ENCODE data around the gene ZNF462.

ZNF462 gene, protein sequence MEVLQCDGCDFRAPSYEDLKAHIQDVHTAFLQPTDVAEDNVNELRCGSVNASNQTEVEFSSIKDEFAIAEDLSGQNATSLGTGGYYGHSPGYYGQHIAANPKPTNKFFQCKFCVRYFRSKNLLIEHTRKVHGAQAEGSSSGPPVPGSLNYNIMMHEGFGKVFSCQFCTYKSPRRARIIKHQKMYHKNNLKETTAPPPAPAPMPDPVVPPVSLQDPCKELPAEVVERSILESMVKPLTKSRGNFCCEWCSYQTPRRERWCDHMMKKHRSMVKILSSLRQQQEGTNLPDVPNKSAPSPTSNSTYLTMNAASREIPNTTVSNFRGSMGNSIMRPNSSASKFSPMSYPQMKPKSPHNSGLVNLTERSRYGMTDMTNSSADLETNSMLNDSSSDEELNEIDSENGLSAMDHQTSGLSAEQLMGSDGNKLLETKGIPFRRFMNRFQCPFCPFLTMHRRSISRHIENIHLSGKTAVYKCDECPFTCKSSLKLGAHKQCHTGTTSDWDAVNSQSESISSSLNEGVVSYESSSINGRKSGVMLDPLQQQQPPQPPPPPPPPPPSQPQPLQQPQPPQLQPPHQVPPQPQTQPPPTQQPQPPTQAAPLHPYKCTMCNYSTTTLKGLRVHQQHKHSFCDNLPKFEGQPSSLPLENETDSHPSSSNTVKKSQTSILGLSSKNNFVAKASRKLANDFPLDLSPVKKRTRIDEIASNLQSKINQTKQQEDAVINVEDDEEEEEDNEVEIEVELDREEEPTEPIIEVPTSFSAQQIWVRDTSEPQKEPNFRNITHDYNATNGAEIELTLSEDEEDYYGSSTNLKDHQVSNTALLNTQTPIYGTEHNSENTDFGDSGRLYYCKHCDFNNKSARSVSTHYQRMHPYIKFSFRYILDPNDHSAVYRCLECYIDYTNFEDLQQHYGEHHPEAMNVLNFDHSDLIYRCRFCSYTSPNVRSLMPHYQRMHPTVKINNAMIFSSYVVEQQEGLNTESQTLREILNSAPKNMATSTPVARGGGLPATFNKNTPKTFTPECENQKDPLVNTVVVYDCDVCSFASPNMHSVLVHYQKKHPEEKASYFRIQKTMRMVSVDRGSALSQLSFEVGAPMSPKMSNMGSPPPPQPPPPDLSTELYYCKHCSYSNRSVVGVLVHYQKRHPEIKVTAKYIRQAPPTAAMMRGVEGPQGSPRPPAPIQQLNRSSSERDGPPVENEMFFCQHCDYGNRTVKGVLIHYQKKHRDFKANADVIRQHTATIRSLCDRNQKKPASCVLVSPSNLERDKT (N-terminal part only)

DNA sequence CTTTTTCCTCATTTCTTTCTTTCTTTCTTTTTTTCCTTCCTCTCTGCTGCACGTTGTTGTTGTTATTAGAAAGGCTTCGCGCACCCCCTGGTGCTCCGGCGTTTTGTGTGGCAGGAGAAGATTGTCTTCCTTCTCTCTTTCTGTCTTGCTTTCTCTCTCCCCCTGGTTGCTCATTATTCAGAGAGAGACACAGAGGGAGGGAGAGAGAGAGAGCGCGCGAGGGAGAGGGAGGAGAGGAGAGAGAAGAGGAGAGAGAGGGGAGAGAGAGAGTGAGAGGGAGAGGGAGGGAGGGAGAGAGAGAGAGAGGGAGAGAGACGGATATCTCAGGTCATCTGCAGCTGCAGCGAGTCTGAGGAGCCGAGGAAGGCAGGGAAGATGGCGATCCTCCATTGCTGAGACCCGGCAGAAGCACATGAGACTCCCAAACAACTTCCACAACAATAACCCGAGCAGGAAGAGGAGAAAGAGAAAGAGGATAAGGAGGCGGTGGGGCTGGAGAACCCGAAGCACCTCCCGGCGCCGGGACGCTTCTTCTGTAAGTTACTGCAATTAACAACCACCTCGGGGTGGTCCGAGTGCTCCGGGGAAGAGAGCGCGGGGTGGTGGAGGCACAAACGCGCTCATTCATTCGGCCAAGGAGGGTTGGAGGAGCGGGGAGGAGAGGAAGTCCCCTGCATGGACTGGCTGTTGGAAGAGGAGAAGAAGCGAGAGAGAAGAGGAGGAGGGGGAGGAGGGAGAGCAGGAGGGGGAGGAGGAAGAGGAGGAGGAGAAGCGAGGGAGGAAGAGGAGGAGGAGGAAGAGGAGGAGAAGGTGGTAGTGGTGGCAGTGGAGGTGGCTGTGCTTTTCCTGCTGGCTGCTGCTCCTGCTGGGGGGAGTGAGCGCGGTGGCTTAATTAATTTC lies at the start of gene ZNF462:
TSS of gene ZNF462 (plus strand) at position 346 of the 900 bp plus-strand sequence. CDS start 60,218 bp downstream, outside the sequence.
- H3K9me3 ChIP-seq (ENCODE audit: low read length): peaks cover 3% of the 10 kb centered on the region
- peaks cover 12% of the 10 kb centered on the region for H3K36me3 ChIP-seq (ENCODE audit: insufficient read depth, low read length)
- no peaks in the 10 kb centered on the region for H3K27me3 ChIP-seq (ENCODE audit: insufficient read depth, low read length)
- peak within 1 kb of the TSS; percentile 96 for H3K4me3 ChIP-seq (ENCODE audit: low read length)
- H3K4me1 ChIP-seq (ENCODE audit: insufficient read depth, low read length): peaks cover 20% of the 10 kb centered on the region
- H2AFZ ChIP-seq (ENCODE audit: low read depth, low read length): peak within 1 kb of the TSS; percentile 50

DNA sequence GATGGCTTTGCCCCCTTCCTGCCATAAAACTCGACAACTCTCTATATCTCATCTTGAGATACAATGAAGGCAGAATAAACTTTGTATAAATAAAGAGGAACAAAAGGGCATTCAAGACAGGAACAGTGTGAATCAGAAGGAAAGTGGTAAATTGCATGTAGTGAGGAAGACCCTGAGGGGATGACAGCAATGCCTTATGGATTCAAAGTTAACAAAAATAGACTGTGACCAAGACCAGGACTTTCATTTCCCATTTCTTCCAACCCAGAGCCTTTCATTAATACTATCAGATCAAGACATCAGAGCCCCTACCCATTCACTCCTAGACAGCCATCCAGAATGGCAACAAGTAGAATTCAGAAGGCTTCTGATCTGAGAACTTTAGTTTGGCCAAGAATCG lies 46.4 kb upstream of the ZNF462 start:
- Histone ChIP-seq H3K4me1 (ENCODE audit: insufficient read depth, low read length) (no peaks in the 10 kb centered on the region), H3K4me3 (ENCODE audit: low read length) (no peak overlapping the region), H3K36me3 (ENCODE audit: insufficient read depth, low read length) (no peaks in the 10 kb centered on the region), H3K27me3 (ENCODE audit: insufficient read depth, low read length) (no peaks in the 10 kb centered on the region), H2AFZ (ENCODE audit: low read depth, low read length) (no peak overlapping the region), H3K9me3 (ENCODE audit: low read length) (no peaks in the 10 kb centered on the region)

DNA sequence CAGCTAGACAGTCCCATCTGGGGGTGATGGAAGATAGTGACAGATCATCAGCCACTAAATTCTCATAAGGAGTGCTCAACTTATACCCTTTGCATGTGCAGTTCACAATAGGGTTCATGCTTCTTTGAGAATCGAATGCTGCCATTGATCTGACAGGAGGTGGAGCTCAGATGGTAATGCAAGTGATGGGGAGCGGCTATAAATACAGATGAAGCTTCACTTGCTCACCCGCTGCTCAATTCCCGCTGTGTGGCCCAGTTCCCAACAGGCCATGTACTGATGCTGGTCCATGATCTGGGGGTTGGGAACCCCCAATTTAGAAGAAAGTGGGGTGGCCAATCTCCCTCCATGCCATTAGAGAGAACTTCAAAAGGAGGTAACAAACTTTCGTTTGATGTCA lies 44.9 kb upstream of the ZNF462 start:
- Histone ChIP-seq H3K36me3 (ENCODE audit: insufficient read depth, low read length) (no peaks in the 10 kb centered on the region), H3K4me1 (ENCODE audit: insufficient read depth, low read length) (no peaks in the 10 kb centered on the region)

DNA sequence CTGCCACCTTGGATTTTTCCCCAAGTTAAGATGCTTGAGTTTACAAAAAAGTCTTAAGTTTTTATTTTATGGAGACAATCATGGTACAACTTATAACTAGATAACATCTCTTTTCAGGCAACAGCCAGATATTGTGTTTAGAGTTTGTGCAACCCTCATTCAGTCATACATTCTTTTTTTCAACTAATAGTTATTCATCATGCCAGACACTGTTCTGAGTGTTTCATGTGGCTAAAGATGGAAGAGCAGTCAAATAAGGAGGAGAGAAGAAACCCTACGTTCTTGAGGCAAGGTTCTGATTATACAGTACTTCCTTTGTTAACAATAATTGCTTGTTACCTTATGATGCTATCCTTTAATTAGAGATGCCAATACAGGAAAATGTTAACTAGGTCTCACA lies 42.1 kb upstream of the ZNF462 start:
- no peaks in the 10 kb centered on the region for H3K9me3 ChIP-seq (ENCODE audit: low read length)
- no peaks in the 10 kb centered on the region for H3K36me3 ChIP-seq (ENCODE audit: insufficient read depth, low read length)
- H3K4me1 ChIP-seq (ENCODE audit: insufficient read depth, low read length): no peaks in the 10 kb centered on the region
- no peak overlapping the region for H3K4me3 ChIP-seq (ENCODE audit: low read length)
- H3K27me3 ChIP-seq (ENCODE audit: insufficient read depth, low read length): no peaks in the 10 kb centered on the region
- no peak overlapping the region for H2AFZ ChIP-seq (ENCODE audit: low read depth, low read length)

More for the DNA sequence above, 44.9 kb upstream of the ZNF462 start:
- Histone ChIP-seq H2AFZ (ENCODE audit: low read depth, low read length) (no peak overlapping the region), H3K9me3 (ENCODE audit: low read length) (no peaks in the 10 kb centered on the region), H3K27me3 (ENCODE audit: insufficient read depth, low read length) (no peaks in the 10 kb centered on the region), H3K4me3 (ENCODE audit: low read length) (no peak overlapping the region)

DNA sequence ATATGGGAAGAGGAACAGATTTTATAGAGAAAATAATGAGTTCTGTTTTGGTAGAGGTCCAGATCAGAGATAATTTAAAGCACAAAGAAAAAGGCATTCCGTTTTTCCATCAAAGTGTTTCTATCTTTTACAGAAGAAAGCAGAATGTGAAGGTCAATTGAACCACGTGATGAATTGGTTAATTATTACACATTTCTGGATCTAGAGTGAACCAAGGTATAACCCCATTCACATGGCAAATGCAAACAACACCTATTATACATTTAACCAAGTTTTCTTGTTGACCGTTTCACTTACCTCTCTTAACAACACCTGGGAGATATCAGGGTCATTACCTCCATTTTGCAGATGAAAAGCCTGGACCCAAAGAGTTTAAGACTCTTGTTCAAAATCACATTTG lies 34.9 kb upstream of the ZNF462 start:
- Histone ChIP-seq H3K9me3 (ENCODE audit: low read length) (no peaks in the 10 kb centered on the region), H3K4me1 (ENCODE audit: insufficient read depth, low read length) (no peaks in the 10 kb centered on the region), H3K36me3 (ENCODE audit: insufficient read depth, low read length) (no peaks in the 10 kb centered on the region), H2AFZ (ENCODE audit: low read depth, low read length) (no peak overlapping the region), H3K27me3 (ENCODE audit: insufficient read depth, low read length) (no peaks in the 10 kb centered on the region), H3K4me3 (ENCODE audit: low read length) (no peak overlapping the region)

DNA sequence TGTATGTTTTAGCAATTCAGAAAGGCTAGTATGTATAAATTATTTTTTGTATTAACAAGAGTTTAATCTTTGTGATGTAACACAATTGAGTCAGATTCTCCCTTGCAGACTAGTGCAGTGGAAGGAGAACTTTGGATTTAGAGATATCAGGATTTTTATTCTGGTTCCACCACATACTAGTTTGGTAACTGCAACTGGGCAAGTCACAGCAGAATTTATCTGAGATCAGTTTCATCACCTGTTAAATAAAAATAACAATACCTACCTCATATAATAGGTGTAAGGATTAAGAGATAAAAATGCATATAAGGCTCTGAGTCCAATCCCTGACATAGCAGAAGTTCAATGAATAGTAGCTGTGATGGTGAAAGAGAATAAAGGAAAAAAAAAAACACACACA lies 34.0 kb upstream of the ZNF462 start:
- Histone ChIP-seq H3K4me3 (ENCODE audit: low read length) (no peak overlapping the region), H2AFZ (ENCODE audit: low read depth, low read length) (no peak overlapping the region), H3K36me3 (ENCODE audit: insufficient read depth, low read length) (no peaks in the 10 kb centered on the region), H3K9me3 (ENCODE audit: low read length) (no peaks in the 10 kb centered on the region), H3K27me3 (ENCODE audit: insufficient read depth, low read length) (no peaks in the 10 kb centered on the region), H3K4me1 (ENCODE audit: insufficient read depth, low read length) (no peaks in the 10 kb centered on the region)

DNA sequence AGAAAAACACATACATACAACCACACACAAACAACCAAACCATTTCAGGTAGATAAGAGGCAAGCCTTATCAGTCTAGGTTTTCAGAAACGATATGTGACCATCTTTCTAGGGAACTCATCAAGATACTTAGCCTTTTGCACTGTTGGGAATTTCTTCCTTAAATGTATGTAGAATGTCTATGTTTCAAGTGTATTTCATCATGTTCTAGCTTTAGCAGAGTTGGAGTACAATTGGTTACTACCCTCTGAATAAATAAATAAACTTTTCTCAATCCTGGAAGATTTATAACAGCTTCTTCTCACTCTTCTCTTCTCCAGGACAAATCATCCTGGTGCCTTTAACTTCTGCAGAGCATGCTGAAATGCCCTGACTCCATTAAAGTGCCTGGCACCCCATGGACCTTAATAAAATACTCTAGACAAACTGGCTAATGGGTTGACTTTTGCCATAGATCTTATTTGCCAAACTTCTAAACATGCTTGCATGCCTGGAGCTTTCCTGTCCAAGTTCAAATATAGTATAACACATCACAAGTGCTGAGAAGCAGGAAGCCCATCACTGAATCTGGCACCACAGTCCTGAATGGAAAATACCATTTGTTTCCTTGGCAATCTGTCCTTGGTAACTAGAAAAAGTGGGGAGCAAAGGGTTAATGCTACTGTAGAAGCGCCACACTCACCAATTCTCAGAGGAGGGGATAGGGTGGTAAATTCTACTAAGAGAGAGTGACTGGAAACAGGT lies 33.1 kb upstream of the ZNF462 start:
- H3K9me3 ChIP-seq (ENCODE audit: low read length): no peaks in the 10 kb centered on the region
- no peaks in the 10 kb centered on the region for H3K4me1 ChIP-seq (ENCODE audit: insufficient read depth, low read length)
- H3K4me3 ChIP-seq (ENCODE audit: low read length): no peak overlapping the region
- no peaks in the 10 kb centered on the region for H3K27me3 ChIP-seq (ENCODE audit: insufficient read depth, low read length)
- H3K36me3 ChIP-seq (ENCODE audit: insufficient read depth, low read length): no peaks in the 10 kb centered on the region
- no peak overlapping the region for H2AFZ ChIP-seq (ENCODE audit: low read depth, low read length)

DNA sequence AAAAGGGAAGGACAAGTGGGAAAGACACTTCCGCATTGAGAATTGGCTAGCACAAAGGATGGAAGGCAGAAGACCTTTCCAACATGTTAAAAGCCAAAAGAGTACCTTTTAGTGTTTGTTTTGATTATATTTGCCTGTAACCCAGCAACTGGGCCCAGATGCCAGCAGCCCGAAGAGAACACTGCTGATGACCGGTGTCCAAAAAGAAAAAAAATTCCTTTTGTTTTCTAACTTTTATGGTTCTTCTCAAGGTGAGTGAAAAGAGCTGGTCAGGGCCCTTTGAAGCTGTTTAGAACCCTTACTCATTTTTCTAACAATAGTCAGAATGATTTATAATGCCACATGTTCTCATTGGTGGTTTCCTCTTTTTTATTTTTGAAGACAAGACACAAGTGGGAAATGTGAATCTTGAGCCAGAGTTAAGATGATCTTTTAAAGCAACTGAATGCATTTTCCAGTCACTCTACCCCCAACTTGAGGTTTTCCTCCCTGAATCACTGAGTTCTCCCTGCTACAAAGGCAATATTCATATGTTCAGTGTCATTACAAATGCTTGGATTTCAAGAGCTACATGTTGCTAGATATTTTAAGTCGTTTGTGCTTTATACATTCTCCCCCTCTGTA lies 32.3 kb upstream of the ZNF462 start:
- H2AFZ ChIP-seq (ENCODE audit: low read depth, low read length): no peak overlapping the region
- H3K4me3 ChIP-seq (ENCODE audit: low read length): no peak overlapping the region
- no peaks in the 10 kb centered on the region for H3K9me3 ChIP-seq (ENCODE audit: low read length)
- no peaks in the 10 kb centered on the region for H3K36me3 ChIP-seq (ENCODE audit: insufficient read depth, low read length)
- no peaks in the 10 kb centered on the region for H3K4me1 ChIP-seq (ENCODE audit: insufficient read depth, low read length)
- no peaks in the 10 kb centered on the region for H3K27me3 ChIP-seq (ENCODE audit: insufficient read depth, low read length)

DNA sequence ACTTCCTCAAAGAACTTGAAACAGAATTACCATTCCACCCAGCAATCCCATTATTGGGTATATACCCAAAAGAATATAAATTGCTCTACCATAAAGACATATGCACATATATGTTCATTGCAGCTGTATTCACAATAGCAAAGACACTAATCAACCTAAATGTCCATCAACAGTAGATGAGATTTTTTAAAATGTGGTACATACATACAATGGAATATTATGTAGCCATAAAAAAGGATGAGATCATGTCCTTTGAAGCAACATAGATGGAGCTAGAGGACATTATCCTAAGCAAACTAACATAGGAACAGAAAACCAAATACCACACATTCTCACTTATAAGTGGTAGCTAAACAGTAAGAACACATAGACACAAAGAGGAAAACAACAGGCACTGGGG lies 28.1 kb upstream of the ZNF462 start:
- H3K9me3 ChIP-seq (ENCODE audit: low read length): no peaks in the 10 kb centered on the region
- no peaks in the 10 kb centered on the region for H3K36me3 ChIP-seq (ENCODE audit: insufficient read depth, low read length)
- no peaks in the 10 kb centered on the region for H3K4me1 ChIP-seq (ENCODE audit: insufficient read depth, low read length)
- no peak overlapping the region for H2AFZ ChIP-seq (ENCODE audit: low read depth, low read length)
- no peak overlapping the region for H3K4me3 ChIP-seq (ENCODE audit: low read length)
- H3K27me3 ChIP-seq (ENCODE audit: insufficient read depth, low read length): no peaks in the 10 kb centered on the region

DNA sequence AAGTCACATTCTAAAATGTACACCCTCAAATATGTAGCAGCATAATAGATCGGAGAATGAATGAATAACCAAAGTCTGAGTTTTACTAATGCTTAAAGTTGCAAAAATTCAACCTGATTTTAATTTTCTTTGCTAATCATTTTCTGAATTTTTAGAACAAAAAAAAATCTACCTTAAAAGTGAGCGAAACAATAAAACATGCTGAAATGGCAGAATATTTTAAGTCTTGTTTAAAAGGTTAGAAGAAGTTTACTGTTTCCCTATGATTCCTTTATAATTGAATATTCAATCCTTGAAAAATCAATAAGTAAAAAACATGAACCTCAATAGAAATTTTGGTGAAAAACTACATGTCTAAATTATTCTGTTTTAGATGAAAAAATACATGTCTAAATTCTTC lies 27.1 kb upstream of the ZNF462 start:
- Histone ChIP-seq H3K27me3 (ENCODE audit: insufficient read depth, low read length) (no peaks in the 10 kb centered on the region), H3K9me3 (ENCODE audit: low read length) (no peaks in the 10 kb centered on the region), H2AFZ (ENCODE audit: low read depth, low read length) (no peak overlapping the region), H3K4me1 (ENCODE audit: insufficient read depth, low read length) (no peaks in the 10 kb centered on the region), H3K36me3 (ENCODE audit: insufficient read depth, low read length) (no peaks in the 10 kb centered on the region), H3K4me3 (ENCODE audit: low read length) (no peak overlapping the region)

DNA sequence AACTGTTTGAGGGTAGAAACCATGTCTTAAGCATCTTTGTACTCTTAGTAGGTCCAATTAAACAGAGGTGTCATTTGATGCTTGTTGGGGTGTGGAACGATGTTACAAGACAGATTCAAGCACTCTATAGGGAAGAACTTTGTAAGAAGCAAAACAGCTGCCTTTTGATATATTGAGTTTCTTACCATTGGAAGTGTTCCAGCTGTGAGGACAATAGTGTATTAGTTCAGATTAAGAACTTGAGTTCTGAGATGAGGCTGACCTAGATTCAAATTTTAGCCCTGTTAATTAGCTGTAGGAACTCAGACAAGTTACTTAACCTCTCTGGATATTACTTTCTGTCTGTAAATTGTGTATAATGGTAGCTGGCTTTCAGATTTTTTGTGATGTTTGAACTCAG lies 19.6 kb upstream of the ZNF462 start:
- Histone ChIP-seq H3K4me3 (ENCODE audit: low read length) (no peak overlapping the region), H3K27me3 (ENCODE audit: insufficient read depth, low read length) (no peaks in the 10 kb centered on the region), H3K9me3 (ENCODE audit: low read length) (no peaks in the 10 kb centered on the region), H2AFZ (ENCODE audit: low read depth, low read length) (no peak overlapping the region), H3K36me3 (ENCODE audit: insufficient read depth, low read length) (no peaks in the 10 kb centered on the region), H3K4me1 (ENCODE audit: insufficient read depth, low read length) (no peaks in the 10 kb centered on the region)
